ENCODE data around the gene SWAP70.

GRCh38 chr11:9625162-9625561 is 38.7 kb upstream of the SWAP70 start:
- TF ChIP-seq CTCF (conservative IDR thresholded peaks at IDR 0.05; ENCODE audit: low read length) = no peak
- no peak for TF ChIP-seq EZH2phosphoT487 (IDR thresholded peaks at IDR 0.05; ENCODE audit: borderline replicate concordance)
